Measurements from ENCODE around the gene MAGI1.

DNA sequence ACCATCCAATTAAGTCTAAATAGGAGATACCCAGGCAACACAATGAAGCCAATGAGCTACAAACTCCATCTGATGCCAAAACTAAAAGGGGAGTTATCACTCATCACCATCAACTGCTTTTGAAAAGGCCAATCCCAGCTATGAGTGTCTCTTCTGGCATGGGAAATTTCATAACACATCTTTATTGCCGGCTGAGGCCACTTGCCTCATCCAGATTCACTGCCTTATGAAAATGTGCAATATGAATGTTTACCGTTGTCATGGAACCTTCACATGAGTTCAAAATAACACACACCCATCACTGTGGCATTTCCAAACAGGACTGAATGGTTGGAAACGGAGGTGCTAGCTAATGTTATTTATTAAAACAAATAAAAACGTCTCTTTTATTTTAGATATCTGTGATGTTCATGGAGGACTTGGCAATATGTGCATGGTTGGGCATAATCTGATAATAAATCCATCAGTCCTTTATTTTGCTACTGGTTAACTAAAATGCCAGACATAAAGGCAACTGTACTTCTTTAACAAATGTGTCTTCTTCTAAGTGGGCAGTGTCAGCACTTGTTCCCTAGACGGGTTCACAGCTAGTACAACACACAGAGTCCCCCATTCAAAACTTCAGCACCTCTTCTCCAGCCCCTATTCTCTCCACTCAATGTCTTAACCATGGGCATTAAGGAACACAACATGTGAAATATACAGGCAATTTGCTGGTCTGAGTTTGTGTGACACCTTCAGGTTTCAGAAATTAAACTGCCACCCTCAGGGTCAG lies 143.9 kb downstream of the MAGI1 start:
- TF ChIP-seq, protein P1, sequence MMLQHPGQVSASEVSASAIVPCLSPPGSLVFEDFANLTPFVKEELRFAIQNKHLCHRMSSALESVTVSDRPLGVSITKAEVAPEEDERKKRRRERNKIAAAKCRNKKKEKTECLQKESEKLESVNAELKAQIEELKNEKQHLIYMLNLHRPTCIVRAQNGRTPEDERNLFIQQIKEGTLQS (CRISPR knock-in tag; conservative IDR thresholded peaks at IDR 0.05): no peak
- TF ChIP-seq NFYB (CRISPR knock-in tag; conservative IDR thresholded peaks at IDR 0.05; ENCODE audit: low read depth) (no peak), CREM (CRISPR knock-in tag; IDR thresholded peaks at IDR 0.05) (no peak), SP1 (CRISPR knock-in tag; conservative IDR thresholded peaks at IDR 0.05) (no peak), KAT7 (CRISPR knock-in tag; IDR thresholded peaks at IDR 0.05; ENCODE audit: borderline replicate concordance) (no peak), CREB1 (CRISPR knock-in tag; IDR thresholded peaks at IDR 0.05) (no peak)
- TF ChIP-seq, protein P2, sequence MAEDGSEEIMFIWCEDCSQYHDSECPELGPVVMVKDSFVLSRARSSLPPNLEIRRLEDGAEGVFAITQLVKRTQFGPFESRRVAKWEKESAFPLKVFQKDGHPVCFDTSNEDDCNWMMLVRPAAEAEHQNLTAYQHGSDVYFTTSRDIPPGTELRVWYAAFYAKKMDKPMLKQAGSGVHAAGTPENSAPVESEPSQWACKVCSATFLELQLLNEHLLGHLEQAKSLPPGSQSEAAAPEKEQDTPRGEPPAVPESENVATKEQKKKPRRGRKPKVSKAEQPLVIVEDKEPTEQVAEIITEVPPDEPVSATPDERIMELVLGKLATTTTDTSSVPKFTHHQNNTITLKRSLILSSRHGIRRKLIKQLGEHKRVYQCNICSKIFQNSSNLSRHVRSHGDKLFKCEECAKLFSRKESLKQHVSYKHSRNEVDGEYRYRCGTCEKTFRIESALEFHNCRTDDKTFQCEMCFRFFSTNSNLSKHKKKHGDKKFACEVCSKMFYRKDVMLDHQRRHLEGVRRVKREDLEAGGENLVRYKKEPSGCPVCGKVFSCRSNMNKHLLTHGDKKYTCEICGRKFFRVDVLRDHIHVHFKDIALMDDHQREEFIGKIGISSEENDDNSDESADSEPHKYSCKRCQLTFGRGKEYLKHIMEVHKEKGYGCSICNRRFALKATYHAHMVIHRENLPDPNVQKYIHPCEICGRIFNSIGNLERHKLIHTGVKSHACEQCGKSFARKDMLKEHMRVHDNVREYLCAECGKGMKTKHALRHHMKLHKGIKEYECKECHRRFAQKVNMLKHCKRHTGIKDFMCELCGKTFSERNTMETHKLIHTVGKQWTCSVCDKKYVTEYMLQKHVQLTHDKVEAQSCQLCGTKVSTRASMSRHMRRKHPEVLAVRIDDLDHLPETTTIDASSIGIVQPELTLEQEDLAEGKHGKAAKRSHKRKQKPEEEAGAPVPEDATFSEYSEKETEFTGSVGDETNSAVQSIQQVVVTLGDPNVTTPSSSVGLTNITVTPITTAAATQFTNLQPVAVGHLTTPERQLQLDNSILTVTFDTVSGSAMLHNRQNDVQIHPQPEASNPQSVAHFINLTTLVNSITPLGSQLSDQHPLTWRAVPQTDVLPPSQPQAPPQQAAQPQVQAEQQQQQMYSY (CRISPR knock-in tag; IDR thresholded peaks at IDR 0.05): no peak
- TF ChIP-seq, protein P3, sequence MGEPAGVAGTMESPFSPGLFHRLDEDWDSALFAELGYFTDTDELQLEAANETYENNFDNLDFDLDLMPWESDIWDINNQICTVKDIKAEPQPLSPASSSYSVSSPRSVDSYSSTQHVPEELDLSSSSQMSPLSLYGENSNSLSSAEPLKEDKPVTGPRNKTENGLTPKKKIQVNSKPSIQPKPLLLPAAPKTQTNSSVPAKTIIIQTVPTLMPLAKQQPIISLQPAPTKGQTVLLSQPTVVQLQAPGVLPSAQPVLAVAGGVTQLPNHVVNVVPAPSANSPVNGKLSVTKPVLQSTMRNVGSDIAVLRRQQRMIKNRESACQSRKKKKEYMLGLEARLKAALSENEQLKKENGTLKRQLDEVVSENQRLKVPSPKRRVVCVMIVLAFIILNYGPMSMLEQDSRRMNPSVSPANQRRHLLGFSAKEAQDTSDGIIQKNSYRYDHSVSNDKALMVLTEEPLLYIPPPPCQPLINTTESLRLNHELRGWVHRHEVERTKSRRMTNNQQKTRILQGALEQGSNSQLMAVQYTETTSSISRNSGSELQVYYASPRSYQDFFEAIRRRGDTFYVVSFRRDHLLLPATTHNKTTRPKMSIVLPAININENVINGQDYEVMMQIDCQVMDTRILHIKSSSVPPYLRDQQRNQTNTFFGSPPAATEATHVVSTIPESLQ (CRISPR knock-in tag; IDR thresholded peaks at IDR 0.05): no peak
- TF ChIP-seq, protein P4, sequence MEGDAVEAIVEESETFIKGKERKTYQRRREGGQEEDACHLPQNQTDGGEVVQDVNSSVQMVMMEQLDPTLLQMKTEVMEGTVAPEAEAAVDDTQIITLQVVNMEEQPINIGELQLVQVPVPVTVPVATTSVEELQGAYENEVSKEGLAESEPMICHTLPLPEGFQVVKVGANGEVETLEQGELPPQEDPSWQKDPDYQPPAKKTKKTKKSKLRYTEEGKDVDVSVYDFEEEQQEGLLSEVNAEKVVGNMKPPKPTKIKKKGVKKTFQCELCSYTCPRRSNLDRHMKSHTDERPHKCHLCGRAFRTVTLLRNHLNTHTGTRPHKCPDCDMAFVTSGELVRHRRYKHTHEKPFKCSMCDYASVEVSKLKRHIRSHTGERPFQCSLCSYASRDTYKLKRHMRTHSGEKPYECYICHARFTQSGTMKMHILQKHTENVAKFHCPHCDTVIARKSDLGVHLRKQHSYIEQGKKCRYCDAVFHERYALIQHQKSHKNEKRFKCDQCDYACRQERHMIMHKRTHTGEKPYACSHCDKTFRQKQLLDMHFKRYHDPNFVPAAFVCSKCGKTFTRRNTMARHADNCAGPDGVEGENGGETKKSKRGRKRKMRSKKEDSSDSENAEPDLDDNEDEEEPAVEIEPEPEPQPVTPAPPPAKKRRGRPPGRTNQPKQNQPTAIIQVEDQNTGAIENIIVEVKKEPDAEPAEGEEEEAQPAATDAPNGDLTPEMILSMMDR (IDR thresholded peaks at IDR 0.05): no peak

Data from WTC11 (cell line).